HepG2 (cell line): Measurements from ENCODE around the gene ATP6V0E2. TPM values are rescaled to one million over a fixed set of nuclear protein-coding genes. Genes with fewer than 3 reads are reported as not detected.

ENCODE experiments used
- ATAC-seq: fragments of 200-7000 bp; cut with Tn5 transposase; 3 replicates; pipeline ENCODE4 v1.9.1; 2020; ENCODE audit warnings: mild to moderate bottlenecking, moderate library complexity
- BruUV-seq: library from RNA; stranded (reverse); fragments of 400-500 nt; replicated peaks from 2 replicates; lab custom pipeline; 2021; lab: Mats Ljungman, UMichigan
- CTCF ChIA-PET: fragments of 300-600 bp; formaldehyde crosslinking; extraction: SDS; loops from one replicate; lab custom pipeline; 2021; ENCODE audit warnings: low total read pairs, inconsistent platforms, low intra/inter-chr PET ratio; lab: Yijun Ruan, JAX
- POLR2A ChIA-PET: fragments of 350-600 bp; sonication (Branson Sonifier 250); formaldehyde crosslinking; loops from one replicate; lab custom pipeline; 2020; ENCODE audit warnings: antibody characterized with exemption, inconsistent platforms; lab: Yijun Ruan, JAX
- DNase-seq: peaks from one replicate; pipeline ENCODE4 v3.0.0-alpha.2; 2015; ENCODE audit warnings: low spot score
- FAIRE-seq: peaks from 3 replicates; lab custom pipeline; 2011; peaks lifted over from hg19 to GRCh38; lab: Jason Lieb, UNC
- H2AFZ ChIP-seq: one replicate; pipeline ENCODE4 v1.6.1; 2011; ENCODE audit warnings: low read length, inconsistent platforms
- H3K27ac ChIP-seq: fragments of 300-600 bp; 3 replicates; pipeline ENCODE4 v1.8.0; 2011; ENCODE audit warnings: mixed run types, mild to moderate bottlenecking, mixed read lengths, low read length, inconsistent platforms; ENCODE audit not compliant: insufficient read depth; ENCODE audit errors: extremely low read length
- H3K27me3 ChIP-seq, 2 experiments: fragments of 200-600 bp in 1 of 2; 2 replicates in 1 of 2; 3 replicates in 1 of 2; pipeline versions ENCODE4 v1.6.0 to v1.8.0; 2011; ENCODE audit warnings: low read length in 2 of 2, mild to moderate bottlenecking in 2 of 2, moderate library complexity in 2 of 2, inconsistent platforms in 1 of 2; ENCODE audit not compliant: insufficient read depth in 2 of 2, control insufficient read depth in 1 of 2
- H3K36me3 ChIP-seq, 2 experiments: fragments of 200-600 bp in 1 of 2; replicated peaks in 1 of 2; 2 replicates in 1 of 2; 3 replicates in 1 of 2; pipeline versions ENCODE4 v1.5.1 to v1.8.0; 2011; ENCODE audit warnings: low read length in 2 of 2, inconsistent platforms in 1 of 2; ENCODE audit not compliant: insufficient read depth in 2 of 2, control insufficient read depth in 1 of 2
- H3K4me1 ChIP-seq: 2 replicates; pipeline ENCODE4 v1.5.1; 2012; ENCODE audit warnings: low read length, inconsistent platforms; ENCODE audit not compliant: insufficient read depth
- H3K4me2 ChIP-seq: 2 replicates; pipeline ENCODE4 v1.6.0; 2011; ENCODE audit warnings: low read depth, low read length, inconsistent platforms
- H3K4me3 ChIP-seq, 3 experiments: fragments of 200-600 bp in 1 of 3; sonication (generic), shearing (Covaris generic) in 1 of 3; replicated peaks in 1 of 3; 2 replicates each; pipeline ENCODE4 v1.5.1; 2011 to 2016; ENCODE audit warnings: low read length in 3 of 3, inconsistent platforms in 2 of 3, low read depth in 2 of 3, mild to moderate bottlenecking in 2 of 3, control low read depth in 1 of 3, mixed read lengths in 1 of 3; ENCODE audit not compliant: insufficient read depth in 1 of 3
- H3K79me2 ChIP-seq: one replicate; pipeline ENCODE4 v1.6.1; 2011; ENCODE audit warnings: low read length, inconsistent platforms; ENCODE audit not compliant: insufficient read depth
- H3K9ac ChIP-seq: 2 replicates; pipeline ENCODE4 v1.6.0; 2011; ENCODE audit warnings: mild to moderate bottlenecking, low read depth, low read length, inconsistent platforms; ENCODE audit not compliant: insufficient read depth
- H3K9me3 ChIP-seq: 2 replicates; pipeline ENCODE4 v1.5.1; 2012; ENCODE audit warnings: mild to moderate bottlenecking, low read length
- H4K20me1 ChIP-seq: 2 replicates; pipeline ENCODE4 v1.6.0; 2011; ENCODE audit warnings: inconsistent platforms, mild to moderate bottlenecking, low read length, moderate library complexity; ENCODE audit not compliant: insufficient read depth
- CCAR2 ChIP-seq: fragments of 200-400 bp; formaldehyde crosslinking; optimal IDR thresholded peaks from 2 replicates; pipeline ENCODE3; 2018; ENCODE audit warnings: low read depth, mild to moderate bottlenecking, low read length, moderate library complexity
- DNMT3B ChIP-seq: conservative IDR thresholded peaks from 2 replicates; pipeline ENCODE4 v1.6.1; 2016; ENCODE audit warnings: missing biosample characterization, control low read depth
- DR1 ChIP-seq: sonication (generic); formaldehyde crosslinking; IDR thresholded peaks from 2 replicates; pipeline ENCODE4 v1.8.0; 2021; ENCODE audit warnings: mild to moderate bottlenecking, missing genetic modification reagents, inconsistent platforms
- GABPB1 ChIP-seq: IDR thresholded peaks from 2 replicates; pipeline ENCODE4 v1.6.1; 2016; ENCODE audit warnings: mild to moderate bottlenecking, missing genetic modification reagents, moderate library complexity, missing compliant biosample characterization
- KDM1A ChIP-seq: IDR thresholded peaks from 2 replicates; pipeline ENCODE4 v1.6.1; 2016; ENCODE audit warnings: missing compliant biosample characterization
- MIER3 ChIP-seq: IDR thresholded peaks from 2 replicates; pipeline ENCODE4 v1.6.1; 2016; ENCODE audit warnings: missing compliant biosample characterization, borderline replicate concordance
- MXD1 ChIP-seq: sonication (generic); formaldehyde crosslinking; IDR thresholded peaks from 2 replicates; pipeline ENCODE4 v1.4.0; 2020; ENCODE audit warnings: mild to moderate bottlenecking, missing genetic modification reagents
- RXRB ChIP-seq: IDR thresholded peaks from 2 replicates; pipeline ENCODE4 v1.6.1; 2016; ENCODE audit warnings: borderline replicate concordance, missing genetic modification reagents, missing compliant biosample characterization
- SIX4 ChIP-seq: sonication (generic); formaldehyde crosslinking; IDR thresholded peaks from 2 replicates; pipeline ENCODE4 v1.4.0; 2020; ENCODE audit warnings: missing genetic modification reagents
- STAT6 ChIP-seq: sonication (generic); formaldehyde crosslinking; IDR thresholded peaks from 2 replicates; pipeline ENCODE4 v1.4.0; 2020; ENCODE audit warnings: missing genetic modification reagents, mild to moderate bottlenecking, borderline replicate concordance
- ZBTB7B ChIP-seq: sonication (generic); formaldehyde crosslinking; IDR thresholded peaks from 2 replicates; pipeline ENCODE4 v1.4.0; 2020; ENCODE audit warnings: missing genetic modification reagents
- ZNF430 ChIP-seq: sonication (generic); formaldehyde crosslinking; IDR thresholded peaks from 2 replicates; pipeline ENCODE4 v1.9.0; 2021; ENCODE audit warnings: mild to moderate bottlenecking, missing genetic modification reagents
- ZNF562 ChIP-seq: sonication (generic); formaldehyde crosslinking; IDR thresholded peaks from 2 replicates; pipeline ENCODE4 v1.8.0; 2022; ENCODE audit warnings: missing genetic modification reagents, borderline replicate concordance
- ZNF577 ChIP-seq: sonication (generic); formaldehyde crosslinking; IDR thresholded peaks from 2 replicates; pipeline ENCODE4 v1.4.0; 2020; ENCODE audit warnings: mild to moderate bottlenecking, low read depth, missing genetic modification reagents, borderline replicate concordance
- WGBS: methylation state at CpG from one replicate; pipeline ENCODE4 v1.1.6; 2017; ENCODE audit warnings: low lambda C conversion rate; 5-methylcytosine and 5-hydroxymethylcytosine counted together
- in situ Hi-C: cut with HindIII; loops from 2 replicates; pipeline ENCODE4 v1.10.0; 2017; ENCODE audit warnings: low pct_unique_long_range_greater_than_20kb; ENCODE audit not compliant: extremely low pct_ligation_motif_present
- intact Hi-C: fragments of 100-400 bp; cut with micrococcal nuclease; formaldehyde crosslinking; loops from one replicate; pipeline ENCODE4 v1.10.0; 2022; ENCODE audit not compliant: unreplicated experiment
- polyA plus RNA-seq, 8 experiments: library from polyadenylated mRNA; depleted of rRNA in 3 of 8; stranded (reverse) in 7 of 8; unstranded in 1 of 8; fragments of >200 nt; fragmentation: Illumina TruSeq in 4 of 8; extraction: Trizol in 4 of 8; gene quantifications; 2 replicates each; pipeline versions ENCODE4 v1.2.1 to v1.2.3, GENCODE V29; 2011 to 2016; ENCODE audit warnings: low read depth in 4 of 8, missing spikeins in 1 of 8, mixed read lengths in 1 of 8; ENCODE audit not compliant: insufficient read depth in 1 of 8
- total RNA-seq, 5 experiments: library from RNA; depleted of rRNA; stranded (reverse); fragments of >200 nt; fragmentation: Illumina TruSeq; extraction: Trizol; gene quantifications; 2 replicates each; pipeline ENCODE4 v1.2.3, GENCODE V29; 2016; ENCODE audit warnings: low read depth in 1 of 5

The ATP6V0E2 gene
- total and polyA plus RNA-seq, 2 of the 13 experiments (the other 11 are each of a cell fraction or from before 2014, with no cell fraction given): 36.8 to 203 TPM

GRCh38 chr7:149826344-149827088, 47.3 kb upstream of the ATP6V0E2 start:
- H3K4me3 ChIP-seq: no peak overlapping the region
- in situ Hi-C loops: no loop called here
- no TSS peak for BruUV-seq
- DNase-seq (no peak), ATAC-seq (no peak), FAIRE-seq (no peak)
- H3K9me3 ChIP-seq: no peaks in the 10 kb centered on the region
- WGBS: 55% methylated on average over 3 of the region's 12 CpGs
- no peaks in the 10 kb centered on the region for H3K36me3 ChIP-seq
- peaks cover 9% of the 10 kb centered on the region for H3K4me1 ChIP-seq
- intact Hi-C loops: no loop called here
- H4K20me1 ChIP-seq: no peaks in the 10 kb centered on the region
- POLR2A ChIA-PET: no interaction called here
- CTCF ChIA-PET: no interaction called here
- no peaks in the 10 kb centered on the region for H3K79me2 ChIP-seq
- H3K27ac ChIP-seq: no peak overlapping the region
- no peaks in the 10 kb centered on the region for H3K27me3 ChIP-seq
- no peak for TF ChIP-seq MXD1 (CRISPR knock-in tag)
- TF ChIP-seq SIX4 (CRISPR knock-in tag): no peak
- TF ChIP-seq ZNF577: no peak
- TF ChIP-seq DNMT3B (CRISPR knock-in tag): no peak
- TF ChIP-seq ZNF430 (CRISPR knock-in tag): no peak
- no peak for TF ChIP-seq KDM1A (CRISPR knock-in tag)
- TF ChIP-seq ZBTB7B: no peak
- TF ChIP-seq DR1: no peak
- TF ChIP-seq CCAR2: no peak
- TF ChIP-seq GABPB1 (CRISPR knock-in tag): no peak
- no peak for TF ChIP-seq STAT6
- no peak for TF ChIP-seq MIER3
- TF ChIP-seq RXRB (CRISPR knock-in tag): no peak
- no peak for TF ChIP-seq ZNF562 (CRISPR knock-in tag)
- no peak overlapping the region for H3K4me2 ChIP-seq
- no peak overlapping the region for H3K9ac ChIP-seq
- H2AFZ ChIP-seq: no peak overlapping the region
